ENCODE results near the gene PAOX.

PAOX gene

DNA sequence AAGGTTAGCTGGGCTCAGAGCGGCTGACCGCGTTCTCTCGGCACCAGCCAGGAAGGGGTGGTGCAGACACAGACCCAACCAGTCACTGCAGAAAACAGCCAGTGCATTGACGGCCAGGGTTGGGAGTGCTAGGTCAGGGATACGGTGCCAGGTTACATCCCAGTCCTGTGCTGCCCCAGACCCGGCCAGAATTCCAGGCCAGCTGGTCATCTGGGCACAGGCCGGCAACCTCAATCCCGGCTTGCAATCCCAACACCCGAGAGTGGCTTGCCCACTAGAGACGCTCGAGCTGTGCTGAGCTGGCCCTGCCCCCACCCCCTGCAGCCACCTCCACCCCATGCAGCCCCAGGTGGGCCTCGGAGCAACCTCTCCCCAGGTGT, 28.1 kb upstream of the PAOX start:
- FAIRE-seq (no peak), DNase-seq (ENCODE audit: insufficient read length, low spot score) (no peak)

DNA sequence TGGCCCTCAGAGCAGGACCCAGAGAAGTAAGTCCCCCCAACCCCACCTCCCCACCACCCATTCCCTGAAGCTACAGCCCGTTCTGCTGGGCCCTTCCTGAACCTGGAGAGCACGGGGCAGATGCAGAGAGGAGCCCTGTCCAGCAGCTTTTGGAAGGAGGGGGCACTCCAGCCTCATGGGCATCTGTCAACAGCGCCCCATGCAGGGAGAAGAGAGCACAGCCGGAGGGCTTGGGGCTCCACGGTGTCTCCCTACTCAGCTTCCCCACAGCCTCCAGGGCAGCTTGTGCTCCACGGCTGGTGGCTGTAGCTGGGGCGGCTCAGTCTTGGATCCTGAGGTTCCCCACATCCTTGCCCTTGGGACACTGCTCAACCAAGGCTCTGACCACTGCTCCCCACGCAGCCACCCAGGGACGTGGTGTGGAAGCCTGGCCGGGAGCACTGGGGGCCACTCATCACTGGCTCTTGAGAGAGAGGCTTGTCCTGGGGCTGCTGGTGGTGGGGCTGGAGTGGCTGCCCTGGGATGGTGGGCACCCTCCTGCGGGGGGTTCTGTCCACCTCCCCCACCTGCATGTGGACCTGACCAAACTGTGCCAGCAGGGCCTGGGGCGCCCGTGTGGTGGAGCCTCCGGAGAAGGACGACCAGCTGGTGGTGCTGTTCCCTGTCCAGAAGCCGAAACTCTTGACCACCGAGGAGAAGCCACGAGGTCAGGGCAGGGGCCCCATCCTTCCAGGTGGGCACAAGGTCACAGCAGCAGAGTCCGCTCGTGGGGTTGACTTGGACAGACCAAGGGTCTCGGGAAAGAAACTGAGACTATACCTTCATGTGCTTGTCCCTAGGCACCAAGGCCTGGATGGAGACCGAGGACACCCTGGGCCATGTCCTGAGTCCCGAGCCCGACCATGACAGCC, 27.4 kb upstream of the PAOX start:
- FAIRE-seq: no peak
- TF ChIP-seq, protein P1, sequence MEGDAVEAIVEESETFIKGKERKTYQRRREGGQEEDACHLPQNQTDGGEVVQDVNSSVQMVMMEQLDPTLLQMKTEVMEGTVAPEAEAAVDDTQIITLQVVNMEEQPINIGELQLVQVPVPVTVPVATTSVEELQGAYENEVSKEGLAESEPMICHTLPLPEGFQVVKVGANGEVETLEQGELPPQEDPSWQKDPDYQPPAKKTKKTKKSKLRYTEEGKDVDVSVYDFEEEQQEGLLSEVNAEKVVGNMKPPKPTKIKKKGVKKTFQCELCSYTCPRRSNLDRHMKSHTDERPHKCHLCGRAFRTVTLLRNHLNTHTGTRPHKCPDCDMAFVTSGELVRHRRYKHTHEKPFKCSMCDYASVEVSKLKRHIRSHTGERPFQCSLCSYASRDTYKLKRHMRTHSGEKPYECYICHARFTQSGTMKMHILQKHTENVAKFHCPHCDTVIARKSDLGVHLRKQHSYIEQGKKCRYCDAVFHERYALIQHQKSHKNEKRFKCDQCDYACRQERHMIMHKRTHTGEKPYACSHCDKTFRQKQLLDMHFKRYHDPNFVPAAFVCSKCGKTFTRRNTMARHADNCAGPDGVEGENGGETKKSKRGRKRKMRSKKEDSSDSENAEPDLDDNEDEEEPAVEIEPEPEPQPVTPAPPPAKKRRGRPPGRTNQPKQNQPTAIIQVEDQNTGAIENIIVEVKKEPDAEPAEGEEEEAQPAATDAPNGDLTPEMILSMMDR (IDR thresholded peaks at IDR 0.05; ENCODE audit: insufficient read depth, missing control alignments): no peak
- DNase-seq (ENCODE audit: insufficient read length, low spot score): no peak

More for the DNA sequence above, 28.1 kb upstream of the PAOX start:
- TF ChIP-seq, protein P1 (IDR thresholded peaks at IDR 0.05; ENCODE audit: insufficient read depth, missing control alignments): no peak

DNA sequence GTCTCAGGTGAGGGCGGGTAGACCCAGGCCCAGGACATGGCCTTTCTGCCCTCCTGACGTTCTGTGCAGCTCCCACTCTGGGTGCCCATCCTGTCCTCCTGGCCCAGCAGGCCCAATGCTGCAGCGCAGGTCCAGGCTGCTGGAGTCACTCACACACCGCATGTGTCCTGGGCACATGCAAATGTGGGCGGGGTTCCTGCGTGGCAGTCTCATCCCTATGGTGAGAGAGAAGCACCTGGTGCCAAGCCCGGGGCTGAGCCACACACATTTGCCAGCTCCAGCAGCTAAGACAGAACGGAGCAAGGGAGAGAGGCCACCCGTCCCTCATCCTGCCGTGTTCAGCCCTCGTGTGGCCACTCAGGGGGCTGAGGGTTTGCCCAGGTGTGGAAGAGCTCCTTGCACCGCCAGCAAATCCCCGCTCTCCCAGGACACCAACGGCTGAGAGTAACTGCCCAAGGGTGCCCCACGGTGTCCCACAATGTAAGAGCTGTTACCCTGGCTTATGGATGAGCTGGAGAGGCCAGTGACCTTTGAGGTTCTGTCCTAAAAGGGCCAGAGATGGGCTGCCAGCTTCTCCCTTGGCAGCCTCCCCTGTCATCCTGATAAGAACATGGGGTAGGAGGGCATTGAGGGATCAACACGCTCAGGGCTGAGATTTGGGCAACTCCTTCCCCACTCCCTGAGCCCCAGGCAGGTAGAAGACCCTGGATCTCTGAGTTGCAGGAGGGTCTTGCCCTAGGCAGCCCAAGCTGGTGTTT, 25.7 kb upstream of the PAOX start:
- no peak for FAIRE-seq

DNA sequence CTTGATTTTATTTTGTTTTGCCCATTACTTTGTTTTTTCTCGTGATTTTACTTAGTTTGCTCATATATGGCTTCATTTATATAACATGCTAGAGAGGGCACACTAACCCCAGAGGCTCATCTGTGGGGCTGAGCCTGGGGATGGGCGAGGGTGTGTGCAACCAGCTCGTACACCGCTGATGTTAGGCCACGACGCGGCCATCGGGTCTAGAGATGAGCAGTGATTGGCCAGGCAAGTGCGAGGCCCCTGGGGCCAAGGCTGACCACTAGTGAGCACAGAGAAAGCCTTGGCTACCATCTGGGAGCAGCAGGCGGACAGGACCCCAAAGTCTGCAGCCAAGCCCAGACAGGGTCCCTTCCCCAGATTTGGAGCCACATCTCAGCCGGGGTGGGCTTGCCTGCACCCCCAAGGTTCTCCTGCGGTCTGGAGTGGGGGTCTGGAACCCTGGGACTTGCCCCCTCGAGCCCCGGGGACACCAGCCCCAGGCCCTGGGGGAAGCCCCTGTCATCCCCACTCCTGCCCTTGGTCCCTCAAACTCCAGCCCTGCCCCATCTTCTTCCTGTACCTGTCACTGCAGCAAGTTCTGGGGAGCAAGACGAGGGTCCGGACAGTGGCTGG, 25.0 kb upstream of the PAOX start:
- TF ChIP-seq, protein P1 (IDR thresholded peaks at IDR 0.05; ENCODE audit: insufficient read depth, missing control alignments): no peak
- DNase-seq (ENCODE audit: insufficient read length, low spot score) (no peak), FAIRE-seq (no peak)

More for the DNA sequence above, 25.7 kb upstream of the PAOX start:
- no peak for DNase-seq (ENCODE audit: insufficient read length, low spot score)
- TF ChIP-seq, protein P1 (IDR thresholded peaks at IDR 0.05; ENCODE audit: insufficient read depth, missing control alignments): no peak

DNA sequence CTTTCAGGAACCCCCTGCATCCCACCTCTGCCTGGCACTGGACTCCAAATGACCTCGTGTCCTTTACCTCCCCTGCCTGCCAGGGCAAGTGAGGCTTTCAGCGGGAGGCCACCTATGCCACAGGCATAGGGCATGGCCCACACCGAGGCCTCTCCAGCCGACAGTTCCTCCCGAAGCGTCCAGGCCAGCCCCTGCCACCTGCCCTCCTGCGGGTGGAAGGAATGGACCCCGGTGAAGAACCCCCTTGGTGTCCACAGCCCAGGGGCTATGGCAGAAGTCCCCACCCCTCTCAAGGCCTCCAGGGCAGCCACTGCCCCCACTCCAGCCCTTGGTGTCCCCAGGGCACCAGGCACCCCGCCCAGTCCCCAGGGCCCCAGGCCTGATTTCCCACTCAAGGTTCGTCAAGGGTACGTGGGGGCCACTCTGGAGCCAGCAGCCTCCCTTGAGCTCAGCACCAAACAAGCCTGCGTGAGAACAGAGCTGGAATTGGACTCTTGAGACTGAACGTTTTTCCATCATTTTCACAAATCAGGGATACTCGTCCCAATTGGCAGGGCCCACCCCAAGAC, 24.3 kb upstream of the PAOX start:
- TF ChIP-seq, protein P1 (IDR thresholded peaks at IDR 0.05; ENCODE audit: insufficient read depth, missing control alignments): no peak
- no peak for DNase-seq (ENCODE audit: insufficient read length, low spot score)
- no peak for FAIRE-seq

DNA sequence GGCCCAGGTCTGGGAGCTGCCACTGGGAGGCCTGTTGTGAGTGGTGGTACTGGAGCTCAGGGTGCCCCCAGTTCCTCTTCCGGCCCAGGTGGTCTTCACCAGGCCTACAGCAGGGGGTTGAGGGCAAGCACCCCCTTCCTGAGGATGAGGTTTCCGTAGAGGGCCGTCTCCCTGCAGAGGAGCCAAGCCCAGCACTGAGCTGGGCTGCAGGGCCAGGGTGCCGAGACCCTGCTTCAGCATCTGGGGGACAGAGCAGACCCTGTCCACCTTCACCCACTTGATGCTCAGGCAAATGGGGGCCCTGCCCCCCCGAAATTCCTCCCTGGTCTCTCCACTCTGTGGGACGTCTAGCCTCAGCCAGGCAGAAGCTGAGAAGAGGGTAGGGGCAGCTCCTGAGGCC, 23.8 kb upstream of the PAOX start:
- no peak for FAIRE-seq
- TF ChIP-seq, protein P1 (IDR thresholded peaks at IDR 0.05; ENCODE audit: insufficient read depth, missing control alignments): no peak
- no peak for DNase-seq (ENCODE audit: insufficient read length, low spot score)

All from D721Med (cell line).